ENCODE data around the gene F5.

Gene F5

DNA sequence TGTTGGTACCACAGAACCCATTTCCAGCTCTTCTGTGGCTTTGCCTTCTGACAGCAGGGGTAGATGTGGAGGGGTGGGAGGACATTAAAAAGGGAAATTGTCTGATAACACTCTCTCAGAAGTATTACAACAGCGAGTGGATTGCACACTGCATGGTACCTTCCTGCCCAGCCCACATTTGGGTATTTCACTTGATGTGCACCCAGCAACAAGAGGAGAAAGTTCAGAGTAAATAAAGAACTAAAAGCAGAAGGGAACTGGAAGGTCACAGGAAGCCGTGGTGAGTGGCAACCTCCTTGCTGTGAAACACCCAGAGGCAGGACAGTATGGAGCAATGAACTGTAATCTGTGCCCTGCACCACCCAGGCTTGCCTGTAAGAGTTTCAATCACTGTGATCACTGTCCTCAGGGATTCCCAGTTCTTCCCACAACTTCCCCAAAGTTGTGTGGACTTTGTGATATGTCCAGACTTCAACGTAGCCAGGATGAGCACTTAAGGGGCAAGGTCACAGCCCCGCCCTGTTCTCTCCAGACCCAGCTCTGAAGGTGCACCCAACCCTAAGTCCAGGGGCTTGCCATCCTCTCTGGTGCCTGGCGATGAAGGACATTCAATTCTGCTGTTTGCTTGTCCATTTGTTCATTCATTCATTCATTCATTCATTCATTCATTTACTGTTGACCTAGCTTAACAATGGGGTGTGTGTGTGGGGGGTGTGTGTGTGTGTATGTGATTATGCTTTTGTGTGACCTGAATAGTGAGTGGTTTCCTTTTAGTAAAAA, 18.7 kb upstream of the F5 start:
- no peak for DNase-seq (ENCODE audit: low read depth)
- TF ChIP-seq, protein P1, sequence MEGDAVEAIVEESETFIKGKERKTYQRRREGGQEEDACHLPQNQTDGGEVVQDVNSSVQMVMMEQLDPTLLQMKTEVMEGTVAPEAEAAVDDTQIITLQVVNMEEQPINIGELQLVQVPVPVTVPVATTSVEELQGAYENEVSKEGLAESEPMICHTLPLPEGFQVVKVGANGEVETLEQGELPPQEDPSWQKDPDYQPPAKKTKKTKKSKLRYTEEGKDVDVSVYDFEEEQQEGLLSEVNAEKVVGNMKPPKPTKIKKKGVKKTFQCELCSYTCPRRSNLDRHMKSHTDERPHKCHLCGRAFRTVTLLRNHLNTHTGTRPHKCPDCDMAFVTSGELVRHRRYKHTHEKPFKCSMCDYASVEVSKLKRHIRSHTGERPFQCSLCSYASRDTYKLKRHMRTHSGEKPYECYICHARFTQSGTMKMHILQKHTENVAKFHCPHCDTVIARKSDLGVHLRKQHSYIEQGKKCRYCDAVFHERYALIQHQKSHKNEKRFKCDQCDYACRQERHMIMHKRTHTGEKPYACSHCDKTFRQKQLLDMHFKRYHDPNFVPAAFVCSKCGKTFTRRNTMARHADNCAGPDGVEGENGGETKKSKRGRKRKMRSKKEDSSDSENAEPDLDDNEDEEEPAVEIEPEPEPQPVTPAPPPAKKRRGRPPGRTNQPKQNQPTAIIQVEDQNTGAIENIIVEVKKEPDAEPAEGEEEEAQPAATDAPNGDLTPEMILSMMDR (conservative IDR thresholded peaks at IDR 0.05; ENCODE audit: low read length) = no peak
- H3K4me3 ChIP-seq (ENCODE audit: low read length) = no peak overlapping the region

DNA sequence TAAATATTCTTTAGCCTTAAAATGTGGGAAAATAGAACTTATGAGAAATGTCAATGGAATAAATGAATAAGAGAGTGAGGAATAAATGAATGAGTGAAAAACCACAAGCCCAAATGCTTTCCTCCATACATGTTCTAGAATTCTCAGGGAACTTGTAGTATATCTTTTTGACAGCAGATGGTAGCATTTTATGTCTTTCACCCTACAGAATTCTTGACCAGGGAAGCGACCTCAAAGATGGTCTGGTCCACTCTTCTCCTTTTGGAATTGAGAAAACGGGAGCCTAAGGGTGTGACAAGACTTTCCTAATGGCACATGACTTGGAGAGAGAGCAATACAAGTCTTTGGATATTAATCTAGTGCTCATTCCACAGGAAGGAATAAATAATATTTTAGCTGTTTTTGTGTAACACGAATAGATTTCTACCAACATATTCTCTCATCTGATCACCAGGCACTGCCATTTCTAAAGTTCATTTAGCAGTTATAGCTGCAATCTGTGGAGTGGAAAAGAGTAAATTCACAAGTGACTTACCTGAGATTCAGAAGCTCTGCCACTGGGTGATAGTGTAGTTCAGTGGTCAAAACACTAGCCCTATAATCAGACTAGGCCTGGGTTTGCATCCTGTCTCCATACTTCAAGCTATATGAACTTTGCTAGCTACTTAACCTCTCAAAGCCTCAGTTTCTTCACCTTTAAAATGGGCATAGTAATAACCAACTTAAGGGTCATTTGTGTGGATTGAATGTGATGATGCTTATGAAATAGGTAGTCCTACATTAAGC, 15.0 kb upstream of the F5 start:
- DNase-seq (ENCODE audit: low read depth) = peak; percentile 16
- H3K4me3 ChIP-seq (ENCODE audit: low read length) = no peak overlapping the region
- TF ChIP-seq, protein P1 (conservative IDR thresholded peaks at IDR 0.05; ENCODE audit: low read length) = peak; percentile 48

DNA sequence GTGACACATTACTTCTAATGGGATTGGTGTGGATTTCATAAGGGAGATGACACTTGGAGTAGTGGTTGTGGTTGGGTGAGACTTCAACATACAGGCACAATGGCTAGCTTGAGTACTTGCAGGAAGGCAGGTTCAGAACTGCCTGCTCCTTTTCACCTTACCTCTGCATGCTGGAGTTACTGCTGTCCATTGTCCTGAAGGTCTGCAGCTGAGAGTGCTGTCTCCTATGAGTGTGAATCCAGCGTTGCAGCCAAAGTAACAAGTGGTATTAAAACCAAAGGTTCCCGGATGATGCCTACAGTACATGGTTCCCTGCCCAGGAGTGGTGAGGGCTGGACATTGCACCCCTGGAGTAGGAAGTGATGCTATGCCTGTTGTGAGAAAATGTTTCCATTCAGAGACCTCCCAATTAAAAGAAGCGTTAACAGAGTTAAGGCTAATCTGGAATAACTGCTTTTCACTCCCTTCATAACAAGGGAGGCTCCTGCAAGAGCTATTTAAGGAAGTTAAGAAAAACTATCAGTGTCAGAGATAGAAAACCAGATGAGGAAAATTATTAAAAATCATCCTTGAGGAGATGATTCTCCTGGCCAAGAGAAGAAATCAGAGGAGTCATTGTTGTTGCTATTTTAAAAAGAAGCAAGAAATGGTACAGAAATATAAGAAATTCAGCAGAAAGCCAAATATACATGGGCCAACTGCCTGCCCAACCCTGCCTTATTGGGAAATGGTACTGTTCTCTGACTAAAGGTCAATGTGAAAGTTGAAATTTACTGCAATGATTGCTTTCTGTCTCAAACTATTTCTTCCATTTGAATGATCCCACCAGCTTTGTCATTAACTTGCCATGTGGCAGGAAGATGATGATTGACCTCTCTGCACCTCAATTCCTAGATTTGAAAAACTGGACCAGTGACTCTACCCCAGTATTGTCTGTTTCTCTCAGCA, 9.8 kb upstream of the F5 start:
- TF ChIP-seq, protein P1 (conservative IDR thresholded peaks at IDR 0.05; ENCODE audit: low read length) = no peak
- H3K4me3 ChIP-seq (ENCODE audit: low read length) = no peak overlapping the region
- DNase-seq (ENCODE audit: low read depth) = peak; percentile 12

DNA sequence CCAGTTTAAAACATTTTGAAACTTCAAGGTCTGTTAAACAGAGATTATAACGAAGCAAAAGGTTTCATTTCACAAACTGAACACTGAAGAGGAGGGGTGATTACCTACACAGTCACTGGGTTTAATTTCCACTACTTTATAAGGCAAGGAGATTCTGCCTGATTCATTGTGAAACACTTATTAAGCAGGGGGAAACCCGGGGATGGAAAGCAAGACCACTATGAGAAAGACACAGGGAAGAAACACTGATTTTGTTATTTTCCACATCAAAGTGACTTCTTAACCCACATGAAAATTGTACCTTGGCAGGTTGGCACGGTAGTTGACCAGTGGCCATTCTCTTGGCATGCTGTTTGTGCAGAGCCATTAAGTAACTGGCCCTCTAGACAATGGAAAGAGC, 8.1 kb upstream of the F5 start:
- H3K4me3 ChIP-seq (ENCODE audit: low read length) = no peak overlapping the region
- no peak for DNase-seq (ENCODE audit: low read depth)
- TF ChIP-seq, protein P1 (conservative IDR thresholded peaks at IDR 0.05; ENCODE audit: low read length) = no peak

DNA sequence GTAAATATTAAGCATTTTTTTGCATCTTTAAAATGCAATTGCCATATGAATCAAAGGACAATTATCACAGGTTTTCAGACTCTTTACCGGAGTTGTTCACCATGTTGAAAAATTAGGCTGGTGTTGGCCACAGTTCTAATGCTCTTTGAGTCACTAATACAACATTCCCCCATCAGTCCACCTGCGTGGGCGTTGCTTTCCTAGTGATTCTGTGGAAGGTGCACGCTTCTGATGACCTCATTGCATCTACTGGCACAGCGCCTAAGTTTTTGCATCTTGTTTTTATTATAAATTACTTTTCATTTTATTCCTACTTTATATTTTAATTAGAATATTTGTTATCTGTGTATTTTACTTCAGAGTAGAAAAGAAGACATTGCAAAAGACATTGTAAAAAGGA, 4.7 kb upstream of the F5 start:
- DNase-seq (ENCODE audit: low read depth) = no peak
- TF ChIP-seq, protein P1 (conservative IDR thresholded peaks at IDR 0.05; ENCODE audit: low read length) = no peak
- H3K4me3 ChIP-seq (ENCODE audit: low read length) = no peak overlapping the region

DNA sequence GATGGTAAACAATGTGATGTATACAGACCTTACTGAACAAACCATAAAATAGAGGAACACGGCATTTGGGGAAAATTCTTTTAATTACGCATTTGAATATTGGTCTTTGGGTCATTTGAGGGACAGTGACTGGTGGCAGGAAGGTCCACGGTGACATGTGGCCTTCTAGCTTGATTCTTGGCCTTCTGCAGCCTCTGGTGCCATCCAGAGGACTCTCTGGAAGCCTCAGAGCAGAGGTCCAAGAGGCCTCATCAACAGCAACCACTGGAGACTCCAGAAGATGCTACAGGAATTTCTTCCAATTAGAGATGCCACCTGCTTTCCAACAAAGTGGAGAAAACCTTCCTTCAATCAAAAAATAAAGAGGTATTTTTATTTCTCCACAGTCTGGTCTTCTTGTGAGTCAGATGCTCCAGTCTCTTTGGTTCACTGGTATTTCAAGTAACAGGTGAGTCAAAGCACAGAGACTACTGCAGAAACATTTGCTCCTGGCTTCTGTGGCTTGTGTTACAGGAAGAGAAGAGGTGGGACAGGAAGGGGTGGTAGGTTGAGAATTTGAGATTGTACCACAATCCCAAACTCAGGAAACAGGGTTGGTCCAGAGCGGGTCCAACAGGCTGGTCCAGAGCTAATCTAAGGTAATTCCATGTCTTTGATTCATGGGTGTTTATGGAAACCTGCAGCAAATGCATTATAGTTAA, 2.7 kb upstream of the F5 start:
- H3K4me3 ChIP-seq (ENCODE audit: low read length) = no peak overlapping the region
- no peak for DNase-seq (ENCODE audit: low read depth)
- TF ChIP-seq, protein P1 (conservative IDR thresholded peaks at IDR 0.05; ENCODE audit: low read length) = no peak

All from AG10803 (cell line).